Activated T-cell treated with anti-CD3 and anti-CD28 coated beads for 48 hours (primary cell): ENCODE results near the gene MEAK7.
A peak's percentile ranks its signal among the peaks of the same experiment; 100 is the strongest.

Source experiments
- DNase-seq: peaks from one replicate; pipeline ENCODE4 v3.0.0-alpha.2; 2020; ENCODE audit warnings: low read depth

MEAK7 gene, protein sequence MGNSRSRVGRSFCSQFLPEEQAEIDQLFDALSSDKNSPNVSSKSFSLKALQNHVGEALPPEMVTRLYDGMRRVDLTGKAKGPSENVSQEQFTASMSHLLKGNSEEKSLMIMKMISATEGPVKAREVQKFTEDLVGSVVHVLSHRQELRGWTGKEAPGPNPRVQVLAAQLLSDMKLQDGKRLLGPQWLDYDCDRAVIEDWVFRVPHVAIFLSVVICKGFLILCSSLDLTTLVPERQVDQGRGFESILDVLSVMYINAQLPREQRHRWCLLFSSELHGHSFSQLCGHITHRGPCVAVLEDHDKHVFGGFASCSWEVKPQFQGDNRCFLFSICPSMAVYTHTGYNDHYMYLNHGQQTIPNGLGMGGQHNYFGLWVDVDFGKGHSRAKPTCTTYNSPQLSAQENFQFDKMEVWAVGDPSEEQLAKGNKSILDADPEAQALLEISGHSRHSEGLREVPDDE

DNA sequence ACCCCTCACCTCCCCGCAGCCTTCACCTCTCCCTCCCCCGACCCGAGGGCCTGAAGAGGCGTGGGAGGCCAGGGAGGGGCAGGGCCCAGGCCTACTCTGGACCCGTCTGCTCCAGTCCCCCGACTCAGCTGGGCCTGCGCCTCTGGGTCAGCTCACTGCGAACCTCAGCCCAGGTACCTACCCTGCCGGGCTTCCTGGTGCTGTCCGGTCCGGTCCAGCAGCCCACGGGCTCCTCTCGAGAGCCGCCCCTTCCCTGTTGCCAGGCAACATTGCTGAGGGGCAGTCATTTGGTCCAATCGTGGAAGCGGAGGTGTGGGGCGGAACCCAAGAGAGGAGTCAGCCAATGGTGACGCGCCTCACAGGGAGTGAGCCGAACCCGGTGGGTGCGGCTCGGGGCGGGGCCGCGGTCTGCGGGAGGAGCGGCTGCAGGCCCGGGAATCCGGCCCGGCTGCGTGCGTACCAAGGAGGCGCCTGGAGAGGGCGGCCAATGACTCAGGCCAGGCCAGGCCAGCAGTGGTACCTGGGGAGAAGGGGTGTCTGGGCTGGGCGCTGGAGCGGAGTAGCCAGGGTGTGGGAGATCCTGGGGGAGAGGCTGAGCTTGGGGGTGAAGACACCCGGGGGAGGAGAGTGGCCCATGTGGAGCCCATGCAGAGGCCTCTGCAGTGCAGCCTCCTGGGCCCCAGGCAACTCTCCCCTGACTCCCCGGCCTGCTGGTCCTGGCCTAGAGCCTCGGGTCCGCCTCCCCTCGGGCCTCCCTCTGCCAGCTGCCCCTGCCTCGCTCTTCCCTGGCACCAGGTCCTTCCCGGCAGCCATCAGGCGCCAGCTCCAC is at the start of gene MEAK7:
Gene MEAK7 (minus strand): TSS at position 240 of the 829 bp plus-strand sequence. CDS start 6,573 bp downstream, outside the sequence.
- peak; percentile 99 for DNase-seq

DNA sequence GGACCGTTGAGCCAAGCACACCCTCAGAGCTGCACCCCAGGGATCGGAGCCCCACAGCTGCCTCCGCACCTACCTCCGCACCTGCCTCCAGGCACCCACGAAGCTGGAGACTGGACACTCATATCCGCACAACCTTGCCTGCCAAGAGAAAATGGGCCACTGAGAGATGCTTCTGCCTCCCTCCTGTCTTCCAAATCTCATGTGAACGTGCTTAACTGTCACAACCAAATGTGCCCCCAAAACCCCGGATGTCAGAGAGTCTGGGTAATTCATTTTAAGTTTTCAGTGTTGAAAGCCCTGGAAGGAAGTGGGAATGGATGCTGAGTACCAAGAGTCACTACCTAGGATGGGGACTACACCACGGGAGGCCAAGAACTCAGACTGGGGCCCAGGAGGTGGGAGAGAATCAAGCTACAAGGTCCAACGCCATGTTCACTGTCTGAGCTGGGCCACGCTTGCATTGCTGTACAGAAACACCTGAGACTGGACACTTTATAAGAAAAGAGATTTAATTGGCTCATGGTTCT is 49.5 kb upstream of the MEAK7 start:
- DNase-seq = no peak

DNA sequence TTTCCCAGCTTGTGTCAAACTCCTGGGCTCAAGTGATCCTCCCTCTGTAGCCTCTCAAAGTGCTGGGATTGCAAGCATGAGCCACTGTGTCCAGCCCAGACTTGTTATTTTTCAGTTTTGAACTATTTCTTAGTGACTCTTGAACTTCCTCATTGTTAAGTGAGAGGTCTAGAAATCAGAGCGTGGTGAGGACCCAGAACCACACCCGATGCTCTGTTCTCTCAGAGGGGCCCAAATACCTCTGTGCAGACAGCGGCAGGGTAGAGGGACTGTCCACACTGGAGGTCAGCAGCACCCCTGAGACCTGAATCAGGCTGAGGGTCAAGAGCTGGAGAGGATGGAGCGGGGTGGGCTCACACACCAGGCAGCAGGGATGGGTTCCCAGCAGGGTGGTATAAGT is 47.7 kb upstream of the MEAK7 start:
- no peak for DNase-seq

DNA sequence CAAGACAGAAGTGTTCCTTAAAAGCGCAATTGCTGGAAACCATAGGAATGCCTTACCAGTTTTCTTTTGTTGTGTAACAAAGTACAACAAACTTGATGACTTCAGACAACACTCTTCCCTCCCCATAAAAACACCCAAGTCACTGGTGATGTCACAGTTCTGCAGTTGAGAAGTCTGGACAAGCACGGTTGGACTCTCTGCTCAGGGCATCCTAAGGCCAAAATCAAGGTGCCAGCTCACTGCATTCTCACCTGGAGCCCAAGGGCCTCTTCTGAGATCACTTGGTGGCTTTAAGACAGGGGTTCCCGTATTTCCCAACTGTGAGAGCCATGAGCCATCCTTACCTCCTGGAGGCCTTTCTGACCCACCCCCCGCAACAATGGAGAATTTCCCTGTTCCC is 45.6 kb upstream of the MEAK7 start:
- DNase-seq = no peak

DNA sequence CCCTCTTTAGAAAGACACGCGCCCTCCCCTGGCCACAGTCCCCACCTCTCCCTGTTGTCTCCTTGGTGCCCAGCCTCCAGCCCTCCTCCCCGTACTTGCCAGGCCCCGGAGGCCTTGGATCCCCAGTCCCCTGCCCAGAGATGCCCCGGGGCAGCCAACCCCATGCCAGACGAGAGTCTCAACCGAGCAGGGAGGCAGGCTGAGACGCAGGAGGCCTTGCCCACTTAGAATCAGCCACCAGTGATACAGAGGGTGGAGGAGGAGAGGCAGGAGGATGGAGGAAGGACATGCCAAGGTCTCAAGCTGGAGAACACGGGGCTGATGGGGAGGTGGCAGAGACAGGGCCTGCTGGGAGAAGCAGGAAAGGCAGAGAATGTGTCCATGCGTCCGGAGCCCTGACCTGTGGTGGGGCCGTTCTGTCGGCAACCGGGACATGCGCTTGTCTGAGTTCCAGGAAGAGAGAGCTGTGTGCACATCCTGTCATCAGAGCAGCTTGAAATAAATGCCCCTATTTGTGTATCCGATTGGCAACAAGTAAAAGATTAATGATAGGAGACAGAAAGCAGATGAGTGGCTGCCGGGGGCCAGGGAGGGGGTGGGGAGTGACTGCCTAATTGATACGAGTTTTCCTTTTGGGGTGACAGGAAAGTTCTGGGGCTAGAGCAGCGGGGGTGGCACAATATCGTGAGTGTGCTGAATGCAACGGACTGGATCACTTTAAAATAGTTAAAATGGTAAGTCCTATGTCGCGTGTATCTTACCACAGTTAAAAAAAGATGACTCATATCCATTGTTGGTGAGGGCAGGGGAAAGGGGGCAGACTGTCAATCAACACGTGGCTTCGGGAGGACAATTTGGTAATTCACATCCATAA is 44.7 kb upstream of the MEAK7 start:
- DNase-seq = peak; percentile 42

DNA sequence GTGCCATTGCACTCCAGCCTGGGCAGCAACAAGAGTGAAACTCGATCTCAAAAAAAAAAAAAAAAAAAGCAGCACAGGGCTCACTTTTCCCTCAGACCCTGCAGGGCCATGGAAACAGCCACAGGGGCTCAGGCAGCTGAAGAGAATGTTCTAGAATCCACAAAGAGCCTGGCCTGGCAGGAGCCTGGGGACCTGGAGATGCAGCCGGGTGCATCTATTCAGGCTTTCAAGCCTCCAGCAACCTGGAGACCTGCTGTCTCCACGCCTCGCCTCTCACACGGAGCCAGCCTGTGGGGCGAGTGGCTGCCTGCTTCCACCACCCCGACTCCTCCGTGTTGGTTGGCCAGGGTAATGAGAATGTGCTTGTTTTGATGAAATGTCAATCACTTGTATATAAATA is 44.0 kb upstream of the MEAK7 start:
- no peak for DNase-seq

DNA sequence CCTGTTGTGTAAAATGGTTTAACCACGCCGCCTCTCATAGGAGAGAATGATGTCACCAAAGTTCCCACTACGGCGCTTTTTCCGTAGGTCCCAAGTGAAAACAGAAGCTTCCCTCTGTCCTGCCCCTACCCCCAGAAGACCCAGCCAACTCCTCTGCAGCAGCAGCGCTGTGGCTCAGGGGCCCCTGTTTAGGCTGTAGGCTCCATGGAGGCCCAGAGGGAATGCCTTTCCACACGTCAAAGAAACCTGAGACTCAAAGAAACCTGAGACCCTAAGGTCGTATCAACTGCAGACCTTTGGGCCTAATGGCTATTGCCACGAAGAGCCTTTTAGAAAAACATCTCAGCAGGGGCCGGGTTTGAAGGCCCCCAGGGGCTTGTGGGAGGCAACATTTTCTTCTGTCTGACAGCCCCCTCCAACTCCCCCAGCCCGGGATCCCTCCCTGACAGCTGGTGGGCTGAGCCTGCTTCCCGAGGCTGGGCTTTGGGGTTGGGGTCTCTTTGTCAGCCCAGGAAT is 43.1 kb upstream of the MEAK7 start:
- peak; percentile 40 for DNase-seq

DNA sequence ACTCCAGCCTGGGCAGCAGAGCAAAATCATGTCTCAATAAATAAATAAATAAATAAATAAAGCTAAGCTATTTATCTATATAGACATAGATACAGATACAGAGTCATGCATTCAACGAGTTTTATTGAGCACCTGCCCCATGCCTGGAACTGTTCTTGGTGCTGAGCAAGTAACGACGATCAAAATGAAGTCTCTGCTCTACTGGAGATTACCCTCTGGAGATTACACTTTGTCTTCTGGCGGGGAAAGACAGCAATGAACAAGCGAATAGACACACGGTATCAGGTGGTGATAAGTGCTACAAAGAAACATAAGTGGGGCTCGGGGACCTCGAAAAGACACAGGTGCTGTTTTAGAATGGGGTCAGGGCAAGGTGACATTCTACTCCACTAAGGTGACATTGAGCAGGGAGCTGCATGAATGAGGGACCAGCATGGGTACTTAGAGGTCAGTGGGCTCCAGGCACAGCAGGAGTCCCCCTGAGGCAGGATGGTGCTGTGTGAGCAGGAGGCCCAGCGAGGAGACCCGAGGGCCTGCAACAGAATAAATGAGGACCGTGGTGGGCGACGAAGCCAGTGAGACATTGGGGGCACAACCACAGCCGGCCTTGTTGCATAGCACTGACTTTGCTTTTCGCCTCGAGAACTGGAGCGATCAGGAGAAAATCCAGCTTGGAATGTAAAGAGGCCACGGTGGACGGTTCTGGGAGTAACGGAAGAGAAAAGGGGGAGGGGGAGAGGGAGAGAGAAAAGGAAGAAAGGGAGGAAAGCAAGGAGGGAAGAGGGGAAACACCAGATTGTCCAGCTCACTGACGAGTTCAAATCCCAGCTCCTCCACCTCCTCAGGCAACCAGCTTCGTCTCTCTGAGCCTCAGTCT is 42.4 kb upstream of the MEAK7 start:
- DNase-seq = no peak

DNA sequence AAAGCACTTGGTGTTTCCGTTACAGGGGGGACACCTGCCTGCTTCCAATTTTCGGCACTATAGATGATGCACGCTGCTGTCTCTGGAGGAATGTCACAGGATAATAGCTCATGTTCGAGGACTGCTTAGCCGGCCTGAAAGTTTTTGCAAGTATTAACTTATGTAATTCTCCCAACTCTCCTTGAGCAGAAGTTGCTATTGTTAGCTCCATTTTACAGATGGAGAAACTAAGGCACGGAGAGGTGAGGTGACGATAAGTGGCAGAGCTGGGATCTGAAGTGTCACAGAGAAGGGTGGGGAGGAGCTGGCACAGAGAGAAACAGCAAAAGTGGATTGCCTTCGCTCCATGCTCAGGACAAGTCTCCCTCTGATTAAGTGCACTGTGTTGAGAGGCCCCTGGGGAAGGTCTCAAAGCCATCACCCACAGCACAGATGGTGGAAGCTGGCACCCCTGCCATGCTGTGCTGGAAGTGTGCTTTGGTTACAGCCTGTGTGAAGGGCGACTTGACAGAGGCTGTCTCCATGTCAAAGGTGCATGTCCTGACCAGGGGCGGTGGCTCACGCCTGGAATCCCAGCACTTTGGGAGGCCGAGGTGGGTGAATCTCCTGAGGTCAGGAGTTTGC is 40.8 kb upstream of the MEAK7 start:
- DNase-seq = no peak

DNA sequence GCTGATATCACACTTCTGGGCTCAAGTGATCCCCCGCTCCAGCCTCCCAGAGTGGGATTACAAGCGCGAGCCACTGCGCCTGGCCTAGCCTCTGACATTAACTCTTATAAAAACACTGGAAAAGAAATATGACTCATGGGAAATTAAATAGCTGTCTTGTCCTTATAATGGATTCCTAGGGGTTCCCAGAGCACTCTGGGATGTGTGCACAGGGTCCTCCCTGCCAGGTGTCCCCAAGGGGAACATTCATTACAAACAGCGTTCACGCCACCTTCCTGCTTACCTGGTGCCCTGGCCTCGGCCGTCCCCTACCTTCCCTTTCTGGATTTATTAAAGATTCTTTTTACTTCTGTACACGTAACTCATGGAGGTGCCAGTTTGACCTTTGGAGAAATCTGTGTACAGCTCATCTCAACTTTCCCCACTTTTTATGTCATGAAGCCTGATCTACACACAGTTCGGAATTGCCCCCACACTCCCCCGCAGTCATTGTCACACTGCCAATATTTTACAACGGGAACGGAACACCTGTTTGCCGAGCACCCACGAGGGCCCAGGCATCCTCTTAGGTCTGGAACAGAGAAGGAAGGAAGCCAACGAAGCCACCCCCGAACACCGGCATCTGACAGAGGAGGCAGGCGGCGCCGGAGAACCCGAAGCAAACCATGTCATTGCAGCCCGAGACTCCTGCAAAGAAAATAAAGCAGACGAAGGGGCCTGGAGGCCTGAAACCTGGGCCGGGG is 39.7 kb upstream of the MEAK7 start:
- DNase-seq = no peak

DNA sequence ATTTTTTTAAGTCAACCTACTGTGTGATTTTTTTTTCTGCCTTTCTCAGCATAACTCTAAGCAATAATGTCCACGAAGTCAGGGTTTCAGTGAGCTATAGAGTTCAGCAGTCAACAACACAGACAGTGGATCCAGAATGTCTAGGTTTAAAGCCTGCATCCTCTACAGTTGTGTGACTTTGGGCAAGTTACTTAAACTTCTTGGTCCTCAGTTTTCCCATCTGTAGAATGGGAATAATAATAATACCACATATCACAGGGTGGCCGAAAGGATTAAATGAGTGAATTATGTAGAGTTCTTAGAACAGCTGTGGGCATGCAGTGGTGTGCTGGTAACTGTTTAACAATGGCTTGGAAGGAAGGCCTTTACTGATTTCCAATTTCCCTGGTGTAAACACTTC is 38.8 kb upstream of the MEAK7 start:
- DNase-seq = no peak

DNA sequence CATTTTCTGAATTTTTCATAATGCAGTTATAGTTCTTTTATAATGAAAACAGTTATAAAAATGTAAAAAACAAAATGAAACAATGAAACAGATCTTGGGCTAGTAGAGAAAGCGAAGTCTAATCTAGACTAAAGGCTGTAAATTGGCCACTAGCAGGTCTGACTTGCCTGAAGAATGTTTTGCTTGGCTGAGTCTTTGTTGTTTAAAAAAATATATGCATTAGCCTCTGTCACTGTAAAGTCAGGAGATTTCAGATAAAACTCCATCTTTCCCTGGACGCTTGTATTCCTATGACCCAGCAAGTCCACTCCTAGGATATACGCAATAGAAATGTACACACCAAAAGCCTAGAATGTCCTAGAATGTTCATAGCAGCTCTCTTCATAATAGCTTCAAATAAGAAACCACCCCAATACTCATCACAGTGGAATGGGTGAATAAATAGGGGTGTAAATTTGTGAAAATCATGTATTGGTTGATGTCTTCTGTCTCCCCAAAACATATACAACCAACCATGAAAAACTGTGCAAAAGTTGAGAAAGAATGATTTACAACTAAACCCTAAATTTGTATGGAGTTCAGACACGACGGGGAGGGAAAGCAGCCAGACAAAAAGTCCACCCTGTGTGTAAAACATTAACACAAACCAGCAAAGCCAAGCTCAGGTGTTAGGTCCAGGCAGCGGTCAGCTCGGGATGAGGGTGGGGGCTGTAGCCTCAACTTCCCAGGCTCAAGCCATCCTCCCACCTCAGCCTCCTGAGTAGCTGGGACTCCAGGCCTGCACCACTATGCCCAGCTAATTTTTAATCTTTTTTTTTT is 37.7 kb upstream of the MEAK7 start:
- no peak for DNase-seq

DNA sequence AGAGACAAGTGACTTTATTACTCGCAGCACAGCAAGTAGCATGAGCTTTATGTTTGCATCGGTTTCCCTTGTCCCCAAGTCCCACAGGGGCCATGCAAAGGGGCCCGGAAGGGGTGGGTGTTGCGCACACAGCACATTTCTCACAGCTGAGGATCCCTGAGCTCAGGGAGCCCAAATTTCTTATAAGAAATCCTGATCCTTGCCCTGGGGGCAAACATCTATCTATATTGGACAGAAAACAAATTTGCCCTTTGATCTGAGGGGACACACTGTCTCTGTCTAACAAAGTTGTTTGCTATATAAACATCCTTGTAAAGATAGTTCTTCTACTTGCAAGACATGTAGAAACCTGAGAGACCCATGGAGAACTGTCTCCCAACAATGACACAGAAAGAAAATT is 35.7 kb upstream of the MEAK7 start:
- no peak for DNase-seq

DNA sequence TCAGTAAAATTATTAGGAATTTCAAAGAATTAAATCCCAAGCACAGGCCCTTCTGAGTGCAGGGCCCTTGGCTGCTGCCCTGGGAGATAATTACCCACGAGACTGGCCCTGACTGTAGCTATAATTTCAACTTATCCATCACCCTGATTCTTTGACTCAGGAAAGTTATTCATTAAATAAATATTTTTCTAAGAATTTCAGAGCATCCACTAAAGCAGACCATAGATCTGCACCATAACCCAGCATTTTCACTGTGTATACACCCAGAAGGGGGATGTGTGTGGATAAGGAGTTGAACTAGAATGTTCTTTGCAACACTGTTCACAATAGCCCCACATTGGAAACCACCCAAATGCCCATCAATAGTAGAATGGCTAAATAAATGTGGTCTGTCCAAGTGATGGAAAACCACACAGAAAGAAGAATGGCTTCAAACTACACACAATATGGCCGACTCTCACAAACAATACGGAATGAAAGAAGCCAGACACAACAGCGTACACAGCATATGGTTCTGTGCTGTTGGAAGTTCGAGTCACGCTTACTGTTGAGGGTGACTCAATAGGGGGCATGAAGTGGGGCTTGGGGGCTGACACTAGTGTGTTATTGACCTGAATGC is 33.9 kb upstream of the MEAK7 start:
- DNase-seq = no peak

DNA sequence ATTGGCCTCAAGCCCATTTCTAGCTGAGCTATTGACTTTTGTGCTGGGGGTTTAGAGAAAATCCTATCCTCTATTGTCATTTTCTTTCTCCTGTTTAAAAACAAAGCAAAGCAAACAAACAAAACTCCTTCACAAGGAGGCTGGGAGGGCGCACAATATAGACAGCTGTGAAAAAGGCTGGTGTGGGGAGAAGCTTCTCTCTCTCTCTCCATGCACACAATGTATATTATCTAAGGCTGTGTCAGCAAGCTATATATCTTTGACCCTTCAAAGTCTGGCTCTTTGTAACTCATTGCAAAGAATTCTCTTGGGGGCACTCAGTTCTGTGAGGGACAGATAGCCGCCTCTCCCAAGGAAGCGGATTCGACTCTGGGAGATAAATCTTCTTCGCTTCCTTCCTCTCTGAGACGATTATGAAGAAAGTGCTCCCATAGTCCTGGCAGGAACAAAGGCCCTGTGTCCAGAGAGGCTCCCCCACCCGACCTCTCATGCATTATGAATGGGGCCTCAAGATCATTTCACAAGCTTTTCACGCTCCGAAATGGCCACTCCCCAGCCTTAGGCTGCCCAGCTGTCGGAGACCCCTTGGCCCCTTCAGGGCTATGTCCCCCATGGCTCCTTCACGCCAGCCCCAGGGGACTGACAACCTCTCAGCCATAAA is 33.2 kb upstream of the MEAK7 start:
- no peak for DNase-seq

DNA sequence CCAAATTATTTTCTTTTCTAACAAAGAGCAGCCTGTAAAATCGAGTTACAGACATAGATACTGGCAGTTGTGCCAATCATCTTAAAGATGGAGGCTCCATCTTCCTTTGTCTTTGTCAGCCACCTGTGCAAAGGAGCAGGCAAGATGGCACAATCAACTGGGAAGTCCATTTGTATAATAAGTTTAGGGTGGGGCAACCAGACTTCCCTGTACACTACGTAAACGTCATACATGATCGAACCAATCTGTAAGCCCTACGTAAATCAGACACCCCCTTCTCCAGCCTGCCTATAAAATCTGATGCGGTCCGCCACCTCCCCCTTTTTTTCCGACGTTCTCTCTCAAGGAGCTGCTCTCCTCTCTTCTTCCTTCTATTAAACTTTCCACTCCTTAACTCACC is 31.4 kb upstream of the MEAK7 start:
- no peak for DNase-seq

DNA sequence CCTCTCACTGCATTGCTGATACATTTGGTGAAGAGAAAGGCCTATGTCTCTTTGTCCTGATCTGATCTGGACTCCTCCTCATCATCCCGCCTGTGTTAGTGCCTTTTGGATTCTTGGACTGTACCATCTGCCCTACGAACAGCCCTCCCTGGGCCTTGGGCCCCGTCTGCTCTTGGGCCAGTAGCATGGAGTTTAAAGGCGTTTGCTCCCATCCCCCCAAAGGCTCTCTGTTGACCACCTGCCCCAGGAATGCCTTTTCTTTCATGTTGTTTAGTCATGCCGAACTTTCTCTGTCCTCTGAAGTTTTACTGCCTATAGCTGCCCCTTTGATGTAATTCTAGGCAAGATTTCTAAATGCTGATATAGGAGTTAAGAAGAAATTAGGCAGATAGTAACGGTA is 30.9 kb upstream of the MEAK7 start:
- no peak for DNase-seq

DNA sequence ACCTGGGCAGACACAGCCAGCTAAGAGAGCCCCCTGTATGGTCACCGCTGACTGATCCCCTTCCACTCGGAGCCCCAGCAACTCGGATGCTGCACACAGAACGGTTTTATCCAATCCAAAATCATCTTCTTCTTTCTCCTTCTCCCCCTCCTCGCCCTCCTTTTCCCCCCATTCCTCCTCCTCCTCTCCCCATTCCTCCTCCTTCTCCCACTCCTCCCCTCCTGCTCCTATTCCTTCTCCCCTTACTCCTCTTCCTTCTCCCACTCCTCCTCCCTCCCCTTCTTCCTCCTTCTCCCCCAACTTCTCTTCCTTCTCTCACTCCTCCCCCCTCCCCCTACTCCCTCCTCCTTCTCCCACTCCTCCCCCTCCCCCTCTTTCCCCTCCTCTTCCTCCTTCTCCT is 30.4 kb upstream of the MEAK7 start:
- no peak for DNase-seq
